Peyer's patch (tissue), 4 donors: Measurements from ENCODE around the gene SOX6. TPM values are rescaled to one million over a fixed set of nuclear protein-coding genes. Genes with fewer than 3 reads are reported as not detected.
A peak's percentile ranks its signal among the peaks of the same experiment; 100 is the strongest.

ENCODE experiments used
- DNase-seq, 3 donors: peaks; one replicate each; pipeline ENCODE4 v3.0.0-alpha.2; 2017 to 2019
- H3K27ac ChIP-seq, 4 donors: fragments of 200-600 bp; sonication (generic); one replicate each; pipeline ENCODE4 v1.5.1; 2016 to 2019
- H3K27me3 ChIP-seq, 2 donors: fragments of 200-600 bp; sonication (generic); one replicate each; pipeline ENCODE4 v1.5.1; 2019
- H3K36me3 ChIP-seq, 3 donors: fragments of 200-600 bp; sonication (generic); one replicate each; pipeline ENCODE4 v1.5.1; 2016 to 2019
- H3K4me1 ChIP-seq, 4 donors: fragments of 200-600 bp; sonication (generic); one replicate each; pipeline ENCODE4 v1.5.1; 2016 to 2019
- H3K4me3 ChIP-seq, 4 donors: fragments of 200-600 bp; sonication (generic); 1 replicate in 3 of 4; 2 replicates in 1 of 4; pipeline ENCODE4 v1.5.1; 2016 to 2019; ENCODE audit warnings: mild to moderate bottlenecking in 1 of 4
- H3K9me3 ChIP-seq, 4 donors: fragments of 200-600 bp; sonication (generic); one replicate each; pipeline ENCODE4 v1.5.1; 2016 to 2019; ENCODE audit warnings: mild to moderate bottlenecking in 1 of 4
- POLR2A ChIP-seq, 2 donors: fragments of 450-650 bp; IDR thresholded peaks; one replicate each; pipeline ENCODE4 v1.5.1; 2017; ENCODE audit warnings: antibody characterized with exemption in 2 of 2, mild to moderate bottlenecking in 2 of 2, moderate library complexity in 2 of 2
- total RNA-seq, 4 donors: library from RNA; depleted of rRNA; stranded (reverse); fragments of >200 nt; gene quantifications; one replicate each; pipeline ENCODE4 v1.1.0, GENCODE V29; 2016
- TF ChIP-seq, protein P1 (sequence below), 6 experiments: fragments of 450-650 bp in 4 of 6; fragments of 200-600 bp in 2 of 6; sonication (generic) in 1 of 6; IDR thresholded peaks; one replicate each; pipeline ENCODE4 v1.5.1; 2017 to 2019; ENCODE audit warnings: antibody characterized with exemption in 6 of 6, mild to moderate bottlenecking in 3 of 6, moderate library complexity in 1 of 6

Gene SOX6
- total RNA-seq, 4 donors from 2014 or later = 144 to 205 (median 161) TPM

DNA sequence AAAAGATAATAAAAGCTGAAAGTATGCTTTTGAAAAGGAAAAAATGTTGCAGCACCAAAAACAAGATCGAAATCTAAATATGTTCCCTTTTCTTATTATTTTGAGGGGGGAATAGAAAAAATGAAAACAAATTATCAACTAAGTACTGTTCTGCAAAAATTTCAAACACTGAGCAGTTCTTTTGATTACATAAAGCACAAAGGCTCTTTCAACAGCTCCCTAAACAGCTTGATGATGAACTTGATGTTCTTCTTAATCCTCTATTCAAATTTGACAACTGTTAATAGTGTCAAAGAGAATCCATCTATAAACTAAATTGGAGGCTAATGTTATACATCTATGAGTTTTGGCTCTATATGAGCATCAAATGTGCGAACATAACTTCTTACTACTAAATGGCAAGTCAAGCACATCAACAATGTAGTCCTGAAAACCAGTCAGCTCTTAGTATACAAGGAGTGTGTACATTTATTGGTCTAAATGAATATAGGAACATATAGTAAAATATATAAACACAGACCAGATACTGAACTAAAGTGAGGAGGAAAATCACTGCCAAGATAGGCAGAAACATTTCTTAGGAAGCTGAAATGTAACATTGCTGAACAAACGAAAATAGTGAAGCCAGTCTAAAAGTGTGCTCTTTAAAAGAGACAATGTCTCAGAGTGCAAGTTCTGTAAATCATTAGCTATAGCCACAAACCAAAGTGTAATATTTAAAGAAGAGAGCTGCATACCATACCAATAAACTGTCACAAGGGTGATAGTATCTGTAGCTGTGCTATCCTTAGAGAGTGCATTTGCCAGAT is 94.3 kb downstream of the SOX6 start:
- Histone ChIP-seq H3K36me3 (no peaks in the 10 kb centered on the region), H3K4me3 (no peak overlapping the region), H3K4me1 (peaks cover 0 to 17% (median 0%) of the 10 kb centered on the region in 4 donors), H3K9me3 (no peaks in the 10 kb centered on the region), H3K27ac (no peak overlapping the region), H3K27me3 (no peaks in the 10 kb centered on the region)
- TF ChIP-seq POLR2A (IDR thresholded peaks at IDR 0.05) = no peak
- TF ChIP-seq, protein P1, sequence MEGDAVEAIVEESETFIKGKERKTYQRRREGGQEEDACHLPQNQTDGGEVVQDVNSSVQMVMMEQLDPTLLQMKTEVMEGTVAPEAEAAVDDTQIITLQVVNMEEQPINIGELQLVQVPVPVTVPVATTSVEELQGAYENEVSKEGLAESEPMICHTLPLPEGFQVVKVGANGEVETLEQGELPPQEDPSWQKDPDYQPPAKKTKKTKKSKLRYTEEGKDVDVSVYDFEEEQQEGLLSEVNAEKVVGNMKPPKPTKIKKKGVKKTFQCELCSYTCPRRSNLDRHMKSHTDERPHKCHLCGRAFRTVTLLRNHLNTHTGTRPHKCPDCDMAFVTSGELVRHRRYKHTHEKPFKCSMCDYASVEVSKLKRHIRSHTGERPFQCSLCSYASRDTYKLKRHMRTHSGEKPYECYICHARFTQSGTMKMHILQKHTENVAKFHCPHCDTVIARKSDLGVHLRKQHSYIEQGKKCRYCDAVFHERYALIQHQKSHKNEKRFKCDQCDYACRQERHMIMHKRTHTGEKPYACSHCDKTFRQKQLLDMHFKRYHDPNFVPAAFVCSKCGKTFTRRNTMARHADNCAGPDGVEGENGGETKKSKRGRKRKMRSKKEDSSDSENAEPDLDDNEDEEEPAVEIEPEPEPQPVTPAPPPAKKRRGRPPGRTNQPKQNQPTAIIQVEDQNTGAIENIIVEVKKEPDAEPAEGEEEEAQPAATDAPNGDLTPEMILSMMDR (IDR thresholded peaks at IDR 0.05) = no peak
- DNase-seq = no peak

DNA sequence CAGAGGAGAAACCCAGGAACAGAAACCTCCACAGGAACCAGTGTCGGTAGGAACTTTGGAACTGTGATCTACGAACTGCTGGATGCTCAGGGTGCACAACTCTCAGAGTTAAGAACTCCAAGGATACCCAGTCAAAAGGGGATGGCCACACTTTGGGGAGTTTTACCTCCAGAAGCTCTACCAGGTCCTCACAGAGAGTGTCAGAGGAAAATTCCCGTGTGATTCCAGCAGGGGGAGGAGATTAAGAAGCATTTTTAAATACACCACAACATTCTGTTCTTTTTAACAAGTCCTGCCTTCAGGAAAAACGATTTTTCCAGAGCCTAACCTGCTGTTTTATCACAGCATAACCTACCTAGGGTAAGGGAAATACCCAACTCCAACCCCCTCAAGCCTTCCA is 104.0 kb downstream of the SOX6 start:
- no peak for DNase-seq
- Histone ChIP-seq H3K4me3 (no peak overlapping the region), H3K36me3 (no peaks in the 10 kb centered on the region), H3K9me3 (no peaks in the 10 kb centered on the region), H3K27me3 (no peaks in the 10 kb centered on the region), H3K4me1 (no peaks in the 10 kb centered on the region), H3K27ac (no peak overlapping the region)
- TF ChIP-seq, protein P1 (IDR thresholded peaks at IDR 0.05) = peak in 3 of 6 experiments; percentile 26 to 36 (median 28)
- no peak for TF ChIP-seq POLR2A (IDR thresholded peaks at IDR 0.05)

- no peaks in the 10 kb centered on the region for H3K36me3 ChIP-seq
- H3K9me3 ChIP-seq = no peaks in the 10 kb centered on the region
- TF ChIP-seq, protein P1 (IDR thresholded peaks at IDR 0.05) = no peak
- no peak for TF ChIP-seq POLR2A (IDR thresholded peaks at IDR 0.05)
- H3K27me3 ChIP-seq = no peaks in the 10 kb centered on the region
- DNase-seq = no peak
- no peak overlapping the region for H3K27ac ChIP-seq
- H3K4me3 ChIP-seq = no peak overlapping the region
- no peaks in the 10 kb centered on the region for H3K4me1 ChIP-seq
Measured at GRCh38 chr11:16248248-16248647, 108.1 kb downstream of the SOX6 start.

DNA sequence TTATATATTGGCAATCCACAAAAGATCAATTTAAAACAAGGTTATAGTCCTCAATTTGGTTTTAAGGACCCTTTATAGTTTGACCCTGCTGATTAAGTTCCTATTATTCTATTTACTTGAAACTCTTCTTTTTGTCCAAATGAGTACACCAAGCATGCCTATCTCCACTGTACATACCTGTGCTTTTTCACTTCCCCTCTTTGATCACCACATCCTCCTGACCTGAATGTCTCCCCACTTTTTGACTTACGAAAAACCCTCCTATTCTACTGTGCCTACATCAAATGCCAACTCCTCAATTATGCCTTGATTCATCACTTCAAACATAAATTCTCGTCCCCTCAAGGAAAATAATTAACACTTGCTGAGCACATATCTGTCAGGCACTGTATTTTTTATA is 113.5 kb downstream of the SOX6 start:
- H3K4me3 ChIP-seq = no peak overlapping the region
- H3K36me3 ChIP-seq = no peaks in the 10 kb centered on the region
- no peak for TF ChIP-seq POLR2A (IDR thresholded peaks at IDR 0.05)
- TF ChIP-seq, protein P1 (IDR thresholded peaks at IDR 0.05) = no peak
- DNase-seq = no peak
- no peak overlapping the region for H3K27ac ChIP-seq
- H3K9me3 ChIP-seq = no peaks in the 10 kb centered on the region
- no peaks in the 10 kb centered on the region for H3K27me3 ChIP-seq
- no peaks in the 10 kb centered on the region for H3K4me1 ChIP-seq

- TF ChIP-seq POLR2A (IDR thresholded peaks at IDR 0.05) = no peak
- TF ChIP-seq, protein P1 (IDR thresholded peaks at IDR 0.05) = no peak
- H3K4me3 ChIP-seq = no peak overlapping the region
- H3K36me3 ChIP-seq = no peaks in the 10 kb centered on the region
- H3K9me3 ChIP-seq = no peaks in the 10 kb centered on the region
- no peak for DNase-seq
- H3K4me1 ChIP-seq = no peaks in the 10 kb centered on the region
- no peaks in the 10 kb centered on the region for H3K27me3 ChIP-seq
- no peak overlapping the region for H3K27ac ChIP-seq
Measured at GRCh38 chr11:16240687-16241086, 115.7 kb downstream of the SOX6 start.
